ENCODE data around the gene SMKR1. TPM values are rescaled to one million over a fixed set of nuclear protein-coding genes. Genes with fewer than 3 reads are reported as not detected.

SMKR1 gene
- total and polyA plus RNA-seq, 2 experiments from 2014 or later, result 2.1 TPM; not detected in 1

DNA sequence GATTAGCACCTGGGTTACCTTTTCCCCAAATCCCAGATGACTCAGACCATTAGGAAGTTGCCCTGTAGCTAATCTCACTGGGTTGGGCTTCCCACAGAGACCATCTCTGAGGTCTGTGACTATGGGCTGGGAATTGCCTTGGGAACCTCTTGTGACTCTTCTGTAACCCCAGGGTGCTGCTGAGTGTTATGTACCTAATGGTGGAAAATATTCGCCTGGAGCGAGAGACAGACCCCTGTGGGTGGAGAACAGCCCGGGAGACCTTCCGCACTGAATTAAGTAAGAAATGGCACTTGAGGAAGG, 48.1 kb upstream of the SMKR1 start (continued):
- TF ChIP-seq NANOG (IDR thresholded peaks at IDR 0.05; ENCODE audit: borderline replicate concordance), result no peak
- TF ChIP-seq JUNB (IDR thresholded peaks at IDR 0.05; ENCODE audit: unreplicated experiment), result no peak
- TF ChIP-seq EZH2 (IDR thresholded peaks at IDR 0.05; ENCODE audit: low read depth, unreplicated experiment), result no peak
- no peak for TF ChIP-seq ZNF331 (CRISPR knock-in tag; IDR thresholded peaks at IDR 0.05; ENCODE audit: low read depth)
- no peak for TF ChIP-seq STAT1 (IDR thresholded peaks at IDR 0.05; ENCODE audit: unreplicated experiment)
- no peak for TF ChIP-seq ZNF114 (CRISPR knock-in tag; IDR thresholded peaks at IDR 0.05)
- TF ChIP-seq, protein P1, sequence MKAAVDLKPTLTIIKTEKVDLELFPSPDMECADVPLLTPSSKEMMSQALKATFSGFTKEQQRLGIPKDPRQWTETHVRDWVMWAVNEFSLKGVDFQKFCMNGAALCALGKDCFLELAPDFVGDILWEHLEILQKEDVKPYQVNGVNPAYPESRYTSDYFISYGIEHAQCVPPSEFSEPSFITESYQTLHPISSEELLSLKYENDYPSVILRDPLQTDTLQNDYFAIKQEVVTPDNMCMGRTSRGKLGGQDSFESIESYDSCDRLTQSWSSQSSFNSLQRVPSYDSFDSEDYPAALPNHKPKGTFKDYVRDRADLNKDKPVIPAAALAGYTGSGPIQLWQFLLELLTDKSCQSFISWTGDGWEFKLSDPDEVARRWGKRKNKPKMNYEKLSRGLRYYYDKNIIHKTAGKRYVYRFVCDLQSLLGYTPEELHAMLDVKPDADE (IDR thresholded peaks at IDR 0.05), result no peak

DNA sequence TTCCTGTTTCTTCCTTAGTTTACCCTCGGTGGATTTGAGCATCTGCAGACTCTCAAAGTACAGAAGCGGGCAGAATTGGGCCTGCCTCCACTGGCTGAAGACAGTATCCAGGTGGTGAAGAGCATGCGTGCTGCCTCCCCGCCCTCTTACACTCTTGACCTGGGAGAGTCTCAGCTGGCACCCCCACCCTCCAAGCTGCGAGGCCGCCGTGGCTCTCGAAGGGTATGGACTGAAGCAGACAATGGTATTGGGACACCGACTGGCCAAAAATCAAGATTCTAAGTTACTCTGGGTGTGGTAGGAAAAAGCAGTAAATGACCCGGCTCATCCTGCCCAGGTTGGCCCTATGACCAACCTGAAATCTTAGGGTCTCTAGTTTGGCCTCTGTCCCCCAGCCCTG, 45.9 kb upstream of the SMKR1 start:
- peaks cover 18% of the 10 kb centered on the region for H3K36me3 ChIP-seq (ENCODE audit: insufficient read depth)
- no peak for DNase-seq (ENCODE audit: low spot score)
- no peaks in the 10 kb centered on the region for H3K9me2 ChIP-seq (ENCODE audit: insufficient read depth)
- H3K36me3 Mint-ChIP-seq (ENCODE audit: low read depth), result peaks cover 8% of the 10 kb centered on the region
- no peak for ATAC-seq
- no peaks in the 10 kb centered on the region for H3K79me2 ChIP-seq (replicated peaks; ENCODE audit: insufficient read depth)
- H3K4me3 ChIP-seq, result no peak overlapping the region
- H3K4me1 Mint-ChIP-seq, result no peaks in the 10 kb centered on the region
- H3F3A ChIP-seq (replicated peaks; ENCODE audit: low read depth), result no peaks in the 10 kb centered on the region
- no peaks in the 10 kb centered on the region for H4K20me1 ChIP-seq (replicated peaks; ENCODE audit: insufficient read depth)
- H3K4me1 ChIP-seq (ENCODE audit: insufficient read depth), result no peaks in the 10 kb centered on the region
- H3K4me3 Mint-ChIP-seq, result no peak overlapping the region
- H3K4me2 ChIP-seq, result no peak overlapping the region
- H3K27me3 ChIP-seq (ENCODE audit: insufficient read depth), result no peaks in the 10 kb centered on the region
- H3K27ac Mint-ChIP-seq, result no peak overlapping the region
- H3K27me3 Mint-ChIP-seq (ENCODE audit: insufficient read depth, low read depth, poor library complexity), result peaks cover 1% of the 10 kb centered on the region
- no peaks in the 10 kb centered on the region for H3K9me3 Mint-ChIP-seq
- no peak overlapping the region for H3K27ac ChIP-seq (ENCODE audit: low read depth)
- H2AFZ ChIP-seq, result no peak overlapping the region
- TF ChIP-seq EZH2 (IDR thresholded peaks at IDR 0.05; ENCODE audit: low read depth, unreplicated experiment) (no peak), POLR2AphosphoS5 (IDR thresholded peaks at IDR 0.05; ENCODE audit: low read depth) (no peak), STAT1 (IDR thresholded peaks at IDR 0.05; ENCODE audit: unreplicated experiment) (no peak), EZH2phosphoT487 (IDR thresholded peaks at IDR 0.05; ENCODE audit: unreplicated experiment) (no peak), JUNB (IDR thresholded peaks at IDR 0.05; ENCODE audit: unreplicated experiment) (no peak), ZNF114 (CRISPR knock-in tag; IDR thresholded peaks at IDR 0.05) (no peak), ZNF331 (CRISPR knock-in tag; IDR thresholded peaks at IDR 0.05; ENCODE audit: low read depth) (no peak), CREB1 (CRISPR knock-in tag; IDR thresholded peaks at IDR 0.05; ENCODE audit: low read depth) (no peak)
- TF ChIP-seq, protein P2, sequence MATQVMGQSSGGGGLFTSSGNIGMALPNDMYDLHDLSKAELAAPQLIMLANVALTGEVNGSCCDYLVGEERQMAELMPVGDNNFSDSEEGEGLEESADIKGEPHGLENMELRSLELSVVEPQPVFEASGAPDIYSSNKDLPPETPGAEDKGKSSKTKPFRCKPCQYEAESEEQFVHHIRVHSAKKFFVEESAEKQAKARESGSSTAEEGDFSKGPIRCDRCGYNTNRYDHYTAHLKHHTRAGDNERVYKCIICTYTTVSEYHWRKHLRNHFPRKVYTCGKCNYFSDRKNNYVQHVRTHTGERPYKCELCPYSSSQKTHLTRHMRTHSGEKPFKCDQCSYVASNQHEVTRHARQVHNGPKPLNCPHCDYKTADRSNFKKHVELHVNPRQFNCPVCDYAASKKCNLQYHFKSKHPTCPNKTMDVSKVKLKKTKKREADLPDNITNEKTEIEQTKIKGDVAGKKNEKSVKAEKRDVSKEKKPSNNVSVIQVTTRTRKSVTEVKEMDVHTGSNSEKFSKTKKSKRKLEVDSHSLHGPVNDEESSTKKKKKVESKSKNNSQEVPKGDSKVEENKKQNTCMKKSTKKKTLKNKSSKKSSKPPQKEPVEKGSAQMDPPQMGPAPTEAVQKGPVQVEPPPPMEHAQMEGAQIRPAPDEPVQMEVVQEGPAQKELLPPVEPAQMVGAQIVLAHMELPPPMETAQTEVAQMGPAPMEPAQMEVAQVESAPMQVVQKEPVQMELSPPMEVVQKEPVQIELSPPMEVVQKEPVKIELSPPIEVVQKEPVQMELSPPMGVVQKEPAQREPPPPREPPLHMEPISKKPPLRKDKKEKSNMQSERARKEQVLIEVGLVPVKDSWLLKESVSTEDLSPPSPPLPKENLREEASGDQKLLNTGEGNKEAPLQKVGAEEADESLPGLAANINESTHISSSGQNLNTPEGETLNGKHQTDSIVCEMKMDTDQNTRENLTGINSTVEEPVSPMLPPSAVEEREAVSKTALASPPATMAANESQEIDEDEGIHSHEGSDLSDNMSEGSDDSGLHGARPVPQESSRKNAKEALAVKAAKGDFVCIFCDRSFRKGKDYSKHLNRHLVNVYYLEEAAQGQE (IDR thresholded peaks at IDR 0.05; ENCODE audit: unreplicated experiment), result no peak
- TF ChIP-seq, protein P1 (IDR thresholded peaks at IDR 0.05), result no peak
- TF ChIP-seq, protein P3, sequence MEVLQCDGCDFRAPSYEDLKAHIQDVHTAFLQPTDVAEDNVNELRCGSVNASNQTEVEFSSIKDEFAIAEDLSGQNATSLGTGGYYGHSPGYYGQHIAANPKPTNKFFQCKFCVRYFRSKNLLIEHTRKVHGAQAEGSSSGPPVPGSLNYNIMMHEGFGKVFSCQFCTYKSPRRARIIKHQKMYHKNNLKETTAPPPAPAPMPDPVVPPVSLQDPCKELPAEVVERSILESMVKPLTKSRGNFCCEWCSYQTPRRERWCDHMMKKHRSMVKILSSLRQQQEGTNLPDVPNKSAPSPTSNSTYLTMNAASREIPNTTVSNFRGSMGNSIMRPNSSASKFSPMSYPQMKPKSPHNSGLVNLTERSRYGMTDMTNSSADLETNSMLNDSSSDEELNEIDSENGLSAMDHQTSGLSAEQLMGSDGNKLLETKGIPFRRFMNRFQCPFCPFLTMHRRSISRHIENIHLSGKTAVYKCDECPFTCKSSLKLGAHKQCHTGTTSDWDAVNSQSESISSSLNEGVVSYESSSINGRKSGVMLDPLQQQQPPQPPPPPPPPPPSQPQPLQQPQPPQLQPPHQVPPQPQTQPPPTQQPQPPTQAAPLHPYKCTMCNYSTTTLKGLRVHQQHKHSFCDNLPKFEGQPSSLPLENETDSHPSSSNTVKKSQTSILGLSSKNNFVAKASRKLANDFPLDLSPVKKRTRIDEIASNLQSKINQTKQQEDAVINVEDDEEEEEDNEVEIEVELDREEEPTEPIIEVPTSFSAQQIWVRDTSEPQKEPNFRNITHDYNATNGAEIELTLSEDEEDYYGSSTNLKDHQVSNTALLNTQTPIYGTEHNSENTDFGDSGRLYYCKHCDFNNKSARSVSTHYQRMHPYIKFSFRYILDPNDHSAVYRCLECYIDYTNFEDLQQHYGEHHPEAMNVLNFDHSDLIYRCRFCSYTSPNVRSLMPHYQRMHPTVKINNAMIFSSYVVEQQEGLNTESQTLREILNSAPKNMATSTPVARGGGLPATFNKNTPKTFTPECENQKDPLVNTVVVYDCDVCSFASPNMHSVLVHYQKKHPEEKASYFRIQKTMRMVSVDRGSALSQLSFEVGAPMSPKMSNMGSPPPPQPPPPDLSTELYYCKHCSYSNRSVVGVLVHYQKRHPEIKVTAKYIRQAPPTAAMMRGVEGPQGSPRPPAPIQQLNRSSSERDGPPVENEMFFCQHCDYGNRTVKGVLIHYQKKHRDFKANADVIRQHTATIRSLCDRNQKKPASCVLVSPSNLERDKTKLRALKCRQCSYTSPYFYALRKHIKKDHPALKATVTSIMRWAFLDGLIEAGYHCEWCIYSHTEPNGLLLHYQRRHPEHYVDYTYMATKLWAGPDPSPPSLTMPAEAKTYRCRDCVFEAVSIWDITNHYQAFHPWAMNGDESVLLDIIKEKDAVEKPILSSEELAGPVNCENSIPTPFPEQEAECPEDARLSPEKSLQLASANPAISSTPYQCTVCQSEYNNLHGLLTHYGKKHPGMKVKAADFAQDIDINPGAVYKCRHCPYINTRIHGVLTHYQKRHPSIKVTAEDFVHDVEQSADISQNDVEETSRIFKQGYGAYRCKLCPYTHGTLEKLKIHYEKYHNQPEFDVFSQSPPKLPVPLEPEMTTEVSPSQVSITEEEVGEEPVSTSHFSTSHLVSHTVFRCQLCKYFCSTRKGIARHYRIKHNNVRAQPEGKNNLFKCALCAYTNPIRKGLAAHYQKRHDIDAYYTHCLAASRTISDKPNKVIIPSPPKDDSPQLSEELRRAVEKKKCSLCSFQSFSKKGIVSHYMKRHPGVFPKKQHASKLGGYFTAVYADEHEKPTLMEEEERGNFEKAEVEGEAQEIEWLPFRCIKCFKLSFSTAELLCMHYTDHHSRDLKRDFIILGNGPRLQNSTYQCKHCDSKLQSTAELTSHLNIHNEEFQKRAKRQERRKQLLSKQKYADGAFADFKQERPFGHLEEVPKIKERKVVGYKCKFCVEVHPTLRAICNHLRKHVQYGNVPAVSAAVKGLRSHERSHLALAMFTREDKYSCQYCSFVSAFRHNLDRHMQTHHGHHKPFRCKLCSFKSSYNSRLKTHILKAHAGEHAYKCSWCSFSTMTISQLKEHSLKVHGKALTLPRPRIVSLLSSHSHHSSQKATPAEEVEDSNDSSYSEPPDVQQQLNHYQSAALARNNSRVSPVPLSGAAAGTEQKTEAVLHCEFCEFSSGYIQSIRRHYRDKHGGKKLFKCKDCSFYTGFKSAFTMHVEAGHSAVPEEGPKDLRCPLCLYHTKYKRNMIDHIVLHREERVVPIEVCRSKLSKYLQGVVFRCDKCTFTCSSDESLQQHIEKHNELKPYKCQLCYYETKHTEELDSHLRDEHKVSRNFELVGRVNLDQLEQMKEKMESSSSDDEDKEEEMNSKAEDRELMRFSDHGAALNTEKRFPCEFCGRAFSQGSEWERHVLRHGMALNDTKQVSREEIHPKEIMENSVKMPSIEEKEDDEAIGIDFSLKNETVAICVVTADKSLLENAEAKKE (CRISPR knock-in tag; IDR thresholded peaks at IDR 0.05), result no peak
